Measurements from ENCODE around the gene CTNNA2. TPM values are rescaled to one million over a fixed set of nuclear protein-coding genes. Genes with fewer than 3 reads are reported as not detected.

Gene CTNNA2
- total RNA-seq, 1 donor from 2014 or later = 15.0 TPM

DNA sequence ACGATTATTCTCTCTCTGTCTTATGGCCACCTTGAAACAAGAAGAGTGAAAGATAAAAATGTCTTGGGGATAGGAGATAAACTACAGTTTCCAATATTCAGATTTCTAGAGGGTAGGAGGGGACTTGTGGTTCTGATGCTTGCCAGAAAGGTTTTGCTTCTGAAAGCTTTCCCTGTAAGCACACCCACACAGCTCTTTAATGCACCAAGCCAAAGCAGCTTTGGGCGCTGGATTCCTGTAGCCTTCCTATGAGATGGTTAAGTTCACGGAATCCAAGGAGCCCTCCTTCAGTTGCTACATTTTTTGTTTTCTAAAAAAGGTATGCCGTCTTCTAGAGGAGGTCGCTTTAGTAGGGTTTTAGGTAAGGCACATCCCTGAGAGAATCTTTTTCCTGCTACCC lies 786.8 kb downstream of the CTNNA2 start:
- peaks cover 78% of the 10 kb centered on the region for H3K27me3 Mint-ChIP-seq
- H3K4me3 Mint-ChIP-seq = peak overlapping the region; percentile 76
- peaks cover 5% of the 10 kb centered on the region for H3K4me1 Mint-ChIP-seq (ENCODE audit: unreplicated experiment)
- TF ChIP-seq CTCF (conservative IDR thresholded peaks at IDR 0.05) = no peak
- H3K27ac Mint-ChIP-seq = no peak overlapping the region
- DNase-seq (ENCODE audit: extremely low spot score, unreplicated experiment) = no peak
- peaks cover 3% of the 10 kb centered on the region for H3K36me3 Mint-ChIP-seq
- no peaks in the 10 kb centered on the region for H3K9me3 Mint-ChIP-seq

- Mint-ChIP-seq H3K27ac (no peak overlapping the region), H3K4me1 (ENCODE audit: unreplicated experiment) (peaks cover 10% of the 10 kb centered on the region), H3K4me3 (peak overlapping the region; percentile 91), H3K27me3 (peaks cover 84% of the 10 kb centered on the region), H3K36me3 (peaks cover 3% of the 10 kb centered on the region), H3K9me3 (no peaks in the 10 kb centered on the region)
- no peak for TF ChIP-seq CTCF (conservative IDR thresholded peaks at IDR 0.05)
- no peak for DNase-seq (ENCODE audit: extremely low spot score, unreplicated experiment)
Measured at GRCh38 chr2:80300346-80300745, 787.5 kb downstream of the CTNNA2 start.

GRCh38 chr2:80300954-80301353 lies 788.1 kb downstream of the CTNNA2 start:
- Mint-ChIP-seq H3K9me3 (no peaks in the 10 kb centered on the region), H3K27me3 (peaks cover 86% of the 10 kb centered on the region), H3K4me3 (peak overlapping the region; percentile 91), H3K36me3 (peaks cover 3% of the 10 kb centered on the region), H3K27ac (no peak overlapping the region), H3K4me1 (ENCODE audit: unreplicated experiment) (peaks cover 10% of the 10 kb centered on the region)
- TF ChIP-seq CTCF (conservative IDR thresholded peaks at IDR 0.05) = no peak
- no peak for DNase-seq (ENCODE audit: extremely low spot score, unreplicated experiment)

- Mint-ChIP-seq H3K4me3 (peak overlapping the region; percentile 91), H3K27ac (peak overlapping the region; percentile 48), H3K9me3 (no peaks in the 10 kb centered on the region), H3K36me3 (peaks cover 3% of the 10 kb centered on the region), H3K4me1 (ENCODE audit: unreplicated experiment) (peaks cover 10% of the 10 kb centered on the region), H3K27me3 (peaks cover 91% of the 10 kb centered on the region)
- no peak for DNase-seq (ENCODE audit: extremely low spot score, unreplicated experiment)
- TF ChIP-seq CTCF (conservative IDR thresholded peaks at IDR 0.05) = no peak
Measured at GRCh38 chr2:80302001-80302313, 789.1 kb downstream of the CTNNA2 start.

GRCh38 chr2:80302314-80303005 lies 789.6 kb downstream of the CTNNA2 start:
- Mint-ChIP-seq H3K4me3 (peak overlapping the region; percentile 91), H3K9me3 (no peaks in the 10 kb centered on the region), H3K27me3 (peaks cover 92% of the 10 kb centered on the region), H3K4me1 (ENCODE audit: unreplicated experiment) (peaks cover 10% of the 10 kb centered on the region), H3K36me3 (peaks cover 3% of the 10 kb centered on the region), H3K27ac (peak overlapping the region; percentile 48)
- DNase-seq (ENCODE audit: extremely low spot score, unreplicated experiment) = no peak
- no peak for TF ChIP-seq CTCF (conservative IDR thresholded peaks at IDR 0.05)
